ENCODE data around the gene ZCCHC12. TPM values are rescaled to one million over a fixed set of nuclear protein-coding genes. Genes with fewer than 3 reads are reported as not detected.
"Not testable (repeated sequence)": the region's sequence is repeated elsewhere in the genome, so short reads cannot be mapped to it uniquely, and the experiment has no call there.

Gene ZCCHC12
- not detected for total RNA-seq

GRCh38 chrX:118823263-118824172 is at the start of gene ZCCHC12:
ZCCHC12 (plus strand) TSS chrX:118823824; CDS start chrX:118825245, 1,421 bp downstream.
- ATAC-seq (peak; percentile 73), DNase-seq (ENCODE audit: low spot score) (peak; percentile 61)
- intact Hi-C loops (cut with DNase I) = no loop called here

GRCh38 chrX:118779581-118779980 is 44.0 kb upstream of the ZCCHC12 start:
- DNase-seq (ENCODE audit: low spot score) (no peak), ATAC-seq (no peak)
- intact Hi-C loops (cut with DNase I) = no loop called here

- no peak for DNase-seq (ENCODE audit: low spot score)
- intact Hi-C loops (cut with DNase I) = no loop called here
- no peak for ATAC-seq
Measured at GRCh38 chrX:118780509-118780908, 43.1 kb upstream of the ZCCHC12 start.

- intact Hi-C loops (cut with DNase I) = no loop called here
- ATAC-seq = no peak
Measured at GRCh38 chrX:118780911-118781310, 42.7 kb upstream of the ZCCHC12 start.

GRCh38 chrX:118795528-118796280 is 27.9 kb upstream of the ZCCHC12 start:
- intact Hi-C loops (cut with DNase I) = no loop called here
- peak; percentile 62 for ATAC-seq
- no peak for DNase-seq (ENCODE audit: low spot score)

More at GRCh38 chrX:118780911-118781310, 42.7 kb upstream of the ZCCHC12 start:
- DNase-seq (ENCODE audit: low spot score) = no peak

GRCh38 chrX:118802857-118803256 is 20.8 kb upstream of the ZCCHC12 start:
- ATAC-seq (peak; percentile 32), DNase-seq (ENCODE audit: low spot score) (no peak)
- intact Hi-C loops (cut with DNase I) = no loop called here

- intact Hi-C loops (cut with DNase I) = no loop called here
- peak; percentile 64 for DNase-seq (ENCODE audit: low spot score)
- ATAC-seq = peak; percentile 80
Measured at GRCh38 chrX:118807151-118808017, 16.2 kb upstream of the ZCCHC12 start.

GRCh38 chrX:118817257-118817656 is 6.4 kb upstream of the ZCCHC12 start:
- intact Hi-C loops (cut with DNase I); DNase-seq (ENCODE audit: low spot score); ATAC-seq: not testable (repeated sequence)

GRCh38 chrX:118824173-118824730 is 628 bp downstream of the ZCCHC12 start:
- intact Hi-C loops (cut with DNase I) = no loop called here
- ATAC-seq = peak; percentile 38
- DNase-seq (ENCODE audit: low spot score) = no peak

- peak; percentile 21 for ATAC-seq
- intact Hi-C loops (cut with DNase I) = no loop called here
- no peak for DNase-seq (ENCODE audit: low spot score)
Measured at GRCh38 chrX:118825227-118825626, 1.6 kb downstream of the ZCCHC12 start.

GRCh38 chrX:118839334-118839958 is 15.8 kb downstream of the ZCCHC12 start:
- DNase-seq (ENCODE audit: low spot score) = peak; percentile 92
- intact Hi-C loops (cut with DNase I) = loop anchor here (5.0 kb wide), 1 partner anchor 802 kb away; no protein-coding TSS in a partner anchor
- peak; percentile 92 for ATAC-seq

GRCh38 chrX:118847676-118848075 is 24.1 kb downstream of the ZCCHC12 start:
- DNase-seq (ENCODE audit: low spot score) = no peak
- ATAC-seq = peak; percentile 61
- intact Hi-C loops (cut with DNase I) = no loop called here

GRCh38 chrX:118853596-118853995 is 30.0 kb downstream of the ZCCHC12 start:
- intact Hi-C loops (cut with DNase I) = no loop called here

GRCh38 chrX:118855681-118856310 is 32.2 kb downstream of the ZCCHC12 start:
- DNase-seq (ENCODE audit: low spot score) = no peak
- no peak for ATAC-seq
- intact Hi-C loops (cut with DNase I) = no loop called here

More at GRCh38 chrX:118853596-118853995, 30.0 kb downstream of the ZCCHC12 start:
- ATAC-seq = peak; percentile 87
- no peak for DNase-seq (ENCODE audit: low spot score)

- no peak for ATAC-seq
- no peak for DNase-seq (ENCODE audit: low spot score)
- intact Hi-C loops (cut with DNase I) = no loop called here
Measured at GRCh38 chrX:118857006-118857405, 33.4 kb downstream of the ZCCHC12 start.

- intact Hi-C loops (cut with DNase I) = no loop called here
- ATAC-seq = no peak
- DNase-seq (ENCODE audit: low spot score) = no peak
Measured at GRCh38 chrX:118861338-118861737, 37.7 kb downstream of the ZCCHC12 start.

GRCh38 chrX:118862091-118862490 is 38.5 kb downstream of the ZCCHC12 start:
- intact Hi-C loops (cut with DNase I) = no loop called here
- ATAC-seq = no peak

GRCh38 chrX:118862979-118863378 is 39.4 kb downstream of the ZCCHC12 start:
- DNase-seq (ENCODE audit: low spot score) (no peak), ATAC-seq (no peak)
- intact Hi-C loops (cut with DNase I) = no loop called here

More at GRCh38 chrX:118862091-118862490, 38.5 kb downstream of the ZCCHC12 start:
- no peak for DNase-seq (ENCODE audit: low spot score)
